GM18499 (cell line): Measurements from ENCODE around the gene XPO4.

Experiments used
- ATAC-seq: cut with Tn5 transposase; IDR thresholded peaks from one replicate; pipeline ENCODE4 v1.9.1; 2021; ENCODE audit warnings: moderate number of reproducible peaks; ENCODE audit not compliant: insufficient read depth, unreplicated experiment

XPO4 gene

GRCh38 chr13:20740021-20740420 is 162.5 kb downstream of the XPO4 start:
- ATAC-seq, result no peak

- no peak for ATAC-seq
Measured at GRCh38 chr13:20738616-20739015, 163.9 kb downstream of the XPO4 start.

GRCh38 chr13:20729633-20730585 is 172.6 kb downstream of the XPO4 start:
- no peak for ATAC-seq

GRCh38 chr13:20728579-20729311 is 173.8 kb downstream of the XPO4 start:
- no peak for ATAC-seq

- ATAC-seq, result no peak
Measured at GRCh38 chr13:20727856-20728255, 174.7 kb downstream of the XPO4 start.
